ENCODE data around the gene PARP11. TPM values are rescaled to one million over a fixed set of nuclear protein-coding genes. Genes with fewer than 3 reads are reported as not detected.
A peak's percentile ranks its signal among the peaks of the same experiment; 100 is the strongest.

The PARP11 gene
- total RNA-seq, 1 experiment from 2014 or later: 11.3 TPM

DNA sequence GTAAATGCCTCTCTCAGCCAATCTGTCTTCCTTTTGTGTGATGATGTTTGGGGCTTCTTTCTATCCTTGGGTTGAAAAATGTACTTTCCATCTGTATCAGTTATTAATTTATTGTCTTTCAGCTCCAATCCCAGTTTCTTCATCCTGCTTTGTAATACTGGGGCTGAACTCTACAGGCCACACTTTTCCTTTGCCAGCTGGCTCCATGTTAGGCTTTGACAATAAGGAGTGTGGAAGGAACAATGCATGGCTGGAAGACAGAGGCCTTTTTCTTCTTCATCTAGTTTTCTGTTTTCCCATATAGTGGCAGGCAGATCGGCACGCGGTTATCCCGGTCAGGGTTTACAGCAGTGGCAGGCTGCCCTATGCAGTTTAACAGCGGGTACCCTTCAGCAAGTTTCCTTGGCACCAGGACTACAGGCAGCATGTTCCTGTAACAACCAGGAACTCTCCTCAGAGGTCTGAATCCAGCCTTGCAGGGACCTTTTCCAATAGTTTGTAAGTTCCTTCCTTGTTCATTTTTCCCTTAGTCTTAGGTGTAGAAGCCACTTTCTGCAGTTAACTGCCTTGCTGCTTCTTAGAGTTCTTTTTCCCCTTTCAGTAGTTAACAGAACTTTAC is 81.8 kb downstream of the PARP11 start:
- H3K18ac ChIP-seq (ENCODE audit: insufficient read length, low read depth, low read length): no peak overlapping the region
- H3T11ph ChIP-seq (ENCODE audit: low read length): no peak overlapping the region
- H2AK5ac ChIP-seq (ENCODE audit: insufficient read length, low read length): no peak overlapping the region
- no peaks in the 10 kb centered on the region for H3K27me3 ChIP-seq (ENCODE audit: insufficient read depth, low read length)
- no peak overlapping the region for H3K23ac ChIP-seq (ENCODE audit: insufficient read length, low read depth, low read length)
- no peaks in the 10 kb centered on the region for H3K9me3 ChIP-seq (ENCODE audit: control insufficient read depth, low read depth, low read length)
- whole genome bisulfite sequencing (ENCODE audit: extremely low coverage, insufficient read length, low lambda C conversion rate): no CpG with 5 or more reads among the region's 5 CpGs
- TF ChIP-seq, protein P1, sequence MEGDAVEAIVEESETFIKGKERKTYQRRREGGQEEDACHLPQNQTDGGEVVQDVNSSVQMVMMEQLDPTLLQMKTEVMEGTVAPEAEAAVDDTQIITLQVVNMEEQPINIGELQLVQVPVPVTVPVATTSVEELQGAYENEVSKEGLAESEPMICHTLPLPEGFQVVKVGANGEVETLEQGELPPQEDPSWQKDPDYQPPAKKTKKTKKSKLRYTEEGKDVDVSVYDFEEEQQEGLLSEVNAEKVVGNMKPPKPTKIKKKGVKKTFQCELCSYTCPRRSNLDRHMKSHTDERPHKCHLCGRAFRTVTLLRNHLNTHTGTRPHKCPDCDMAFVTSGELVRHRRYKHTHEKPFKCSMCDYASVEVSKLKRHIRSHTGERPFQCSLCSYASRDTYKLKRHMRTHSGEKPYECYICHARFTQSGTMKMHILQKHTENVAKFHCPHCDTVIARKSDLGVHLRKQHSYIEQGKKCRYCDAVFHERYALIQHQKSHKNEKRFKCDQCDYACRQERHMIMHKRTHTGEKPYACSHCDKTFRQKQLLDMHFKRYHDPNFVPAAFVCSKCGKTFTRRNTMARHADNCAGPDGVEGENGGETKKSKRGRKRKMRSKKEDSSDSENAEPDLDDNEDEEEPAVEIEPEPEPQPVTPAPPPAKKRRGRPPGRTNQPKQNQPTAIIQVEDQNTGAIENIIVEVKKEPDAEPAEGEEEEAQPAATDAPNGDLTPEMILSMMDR (conservative IDR thresholded peaks at IDR 0.05): no peak
- no peak overlapping the region for H2AFZ ChIP-seq (ENCODE audit: low read length)
- H4K91ac ChIP-seq (ENCODE audit: insufficient read length, low read depth, low read length): no peak overlapping the region
- Mint-ChIP-seq H3K4me1 (peaks cover 21 to 32% of the 10 kb centered on the region in 2 experiments), H3K4me3 (no peak overlapping the region), H3K27ac (peak overlapping the region in 2 of 3 experiments; percentile 56 to 67; a peak in 3 of 7 replicates), H3K36me3 (ENCODE audit: insufficient read depth in 1 of 3, low read depth in 3 of 3) (peaks cover 4 to 11% (median 5%) of the 10 kb centered on the region in 3 experiments; a peak in 4 of 7 replicates), H3K9me3 (peaks cover 7 to 11% of the 10 kb centered on the region in 2 experiments; a peak in 4 of 5 replicates), H3K27me3 (ENCODE audit: low read depth) (no peaks in the 10 kb centered on the region; the same call in 1 of the 2 replicates)
- H4K5ac ChIP-seq (ENCODE audit: insufficient read length, low read depth, low read length): no peak overlapping the region
- no peaks in the 10 kb centered on the region for H4K20me1 ChIP-seq (ENCODE audit: control insufficient read depth, insufficient read depth, insufficient read length)
- H3K79me1 ChIP-seq (ENCODE audit: insufficient read depth, low read depth, low read length, poor library complexity, severe bottlenecking): no peaks in the 10 kb centered on the region
- no peak overlapping the region for H2BK120ac ChIP-seq (ENCODE audit: low read depth, low read length, poor library complexity, severe bottlenecking)
- no peak overlapping the region for H2BK15ac ChIP-seq (ENCODE audit: low read depth, low read length)
- no peak overlapping the region for H2BK20ac ChIP-seq (ENCODE audit: low read depth, low read length, poor library complexity, severe bottlenecking)
- H3K14ac ChIP-seq (ENCODE audit: insufficient read depth, low read length): no peak overlapping the region
- no peak overlapping the region for H3K9ac ChIP-seq (ENCODE audit: extremely low read depth, insufficient read length, low read length)
- DNase-seq: no peak
- no peak overlapping the region for H3K4ac ChIP-seq (ENCODE audit: low read depth, low read length)
- no peaks in the 10 kb centered on the region for H3K79me2 ChIP-seq (ENCODE audit: insufficient read depth, low read length)
- H2BK12ac ChIP-seq (ENCODE audit: insufficient read length, low read depth, low read length): no peak overlapping the region
- H3K4me1 ChIP-seq (ENCODE audit: insufficient read depth, low read length): peaks cover 8% of the 10 kb centered on the region; the same call in 1 of the 2 replicates
- H3K27ac ChIP-seq (ENCODE audit: insufficient read length, low read depth, low read length): no peak overlapping the region
- no peaks in the 10 kb centered on the region for H3K23me2 ChIP-seq (ENCODE audit: insufficient read length, low read depth, low read length, poor library complexity, severe bottlenecking)
- no peak overlapping the region for H2BK5ac ChIP-seq (ENCODE audit: insufficient read length, low read length)
- no peak overlapping the region for H3K56ac ChIP-seq (ENCODE audit: insufficient read length, low read depth, low read length)
- no peak overlapping the region for H4K8ac ChIP-seq (replicated peaks; ENCODE audit: insufficient read length, low read depth, low read length)
- no peak overlapping the region for H3K4me2 ChIP-seq (ENCODE audit: insufficient read depth, insufficient read length, low read length)

All from H9 (cell line).